ENCODE measurements around the gene RCAN1. TPM values are rescaled to one million over a fixed set of nuclear protein-coding genes. Genes with fewer than 3 reads are reported as not detected.
"Not testable (repeated sequence)": the region's sequence is repeated elsewhere in the genome, so short reads cannot be mapped to it uniquely, and the experiment has no call there.

RCAN1 gene
- total RNA-seq, 1 donor, result 3.2 TPM

- DNase-seq (ENCODE audit: low read depth in 2 of 3, low spot score in 2 of 3), result no peak
These were observed 116.3 kb downstream of the RCAN1 start for GRCh38 chr21:34498623-34499022.

- DNase-seq (ENCODE audit: low read depth in 2 of 3, low spot score in 2 of 3), result not testable (repeated sequence)
These were observed 131.1 kb downstream of the RCAN1 start for GRCh38 chr21:34483854-34484253.

GRCh38 chr21:34483435-34483834 lies 131.5 kb downstream of the RCAN1 start:
- DNase-seq (ENCODE audit: low read depth in 2 of 3, low spot score in 2 of 3), result not testable (repeated sequence)

GRCh38 chr21:34467333-34467732 lies 147.6 kb downstream of the RCAN1 start:
- not testable (repeated sequence) for DNase-seq (ENCODE audit: low read depth in 2 of 3, low spot score in 2 of 3)

Other genes with a start within 250 kb of the RCAN1 start
- 3.5 TPM for gene SMIM11, start 239.6 kb downstream of the RCAN1 start, total RNA-seq
- not detected for gene SMIM34, start 191.2 kb downstream of the RCAN1 start, total RNA-seq
- gene KCNE1, start 102.9 kb downstream of the RCAN1 start, total RNA-seq, result 0.27 TPM
- gene CLIC6, start 53.9 kb upstream of the RCAN1 start, total RNA-seq, result under 0.01 TPM